Measurements from ENCODE around the gene CNOT1.

GRCh38 chr16:58608601-58609136 is 21.0 kb downstream of the CNOT1 start:
- no peak for TF ChIP-seq POLR2A (IDR thresholded peaks at IDR 0.05; ENCODE audit: low read depth, low read length)
- TF ChIP-seq POLR2AphosphoS5 (IDR thresholded peaks at IDR 0.05; ENCODE audit: low read depth, low read length), result no peak

Data from GM12892 (cell line).